HepG2 (cell line): ENCODE data around the gene TMEM186. TPM values are rescaled to one million over a fixed set of nuclear protein-coding genes. Genes with fewer than 3 reads are reported as not detected.

Experiments used
- ATAC-seq: fragments of 200-7000 bp; cut with Tn5 transposase; 3 replicates; pipeline ENCODE4 v1.9.1; 2020; ENCODE audit warnings: mild to moderate bottlenecking, moderate library complexity
- BruUV-seq: library from RNA; stranded (reverse); fragments of 400-500 nt; replicated peaks from 2 replicates; lab custom pipeline; 2021; lab: Mats Ljungman, UMichigan
- CTCF ChIA-PET: fragments of 300-600 bp; formaldehyde crosslinking; extraction: SDS; loops from one replicate; lab custom pipeline; 2021; ENCODE audit warnings: low total read pairs, inconsistent platforms, low intra/inter-chr PET ratio; lab: Yijun Ruan, JAX
- POLR2A ChIA-PET: fragments of 350-600 bp; sonication (Branson Sonifier 250); formaldehyde crosslinking; loops from one replicate; lab custom pipeline; 2020; ENCODE audit warnings: antibody characterized with exemption, inconsistent platforms; lab: Yijun Ruan, JAX
- DNase-seq: peaks from one replicate; pipeline ENCODE4 v3.0.0-alpha.2; 2015; ENCODE audit warnings: low spot score
- FAIRE-seq: peaks from 3 replicates; lab custom pipeline; 2011; peaks lifted over from hg19 to GRCh38; lab: Jason Lieb, UNC
- H2AFZ ChIP-seq: one replicate; pipeline ENCODE4 v1.6.1; 2011; ENCODE audit warnings: low read length, inconsistent platforms
- H3K27ac ChIP-seq: fragments of 300-600 bp; 3 replicates; pipeline ENCODE4 v1.8.0; 2011; ENCODE audit warnings: mixed run types, mild to moderate bottlenecking, mixed read lengths, low read length, inconsistent platforms; ENCODE audit not compliant: insufficient read depth; ENCODE audit errors: extremely low read length
- H3K27me3 ChIP-seq, 2 experiments: fragments of 200-600 bp in 1 of 2; 2 replicates in 1 of 2; 3 replicates in 1 of 2; pipeline versions ENCODE4 v1.6.0 to v1.8.0; 2011; ENCODE audit warnings: low read length in 2 of 2, mild to moderate bottlenecking in 2 of 2, moderate library complexity in 2 of 2, inconsistent platforms in 1 of 2; ENCODE audit not compliant: insufficient read depth in 2 of 2, control insufficient read depth in 1 of 2
- H3K36me3 ChIP-seq, 2 experiments: fragments of 200-600 bp in 1 of 2; replicated peaks in 1 of 2; 2 replicates in 1 of 2; 3 replicates in 1 of 2; pipeline versions ENCODE4 v1.5.1 to v1.8.0; 2011; ENCODE audit warnings: low read length in 2 of 2, inconsistent platforms in 1 of 2; ENCODE audit not compliant: insufficient read depth in 2 of 2, control insufficient read depth in 1 of 2
- H3K4me1 ChIP-seq: 2 replicates; pipeline ENCODE4 v1.5.1; 2012; ENCODE audit warnings: low read length, inconsistent platforms; ENCODE audit not compliant: insufficient read depth
- H3K4me2 ChIP-seq: 2 replicates; pipeline ENCODE4 v1.6.0; 2011; ENCODE audit warnings: low read depth, low read length, inconsistent platforms
- H3K4me3 ChIP-seq, 3 experiments: fragments of 200-600 bp in 1 of 3; sonication (generic), shearing (Covaris generic) in 1 of 3; replicated peaks in 1 of 3; 2 replicates each; pipeline ENCODE4 v1.5.1; 2011 to 2016; ENCODE audit warnings: low read length in 3 of 3, inconsistent platforms in 2 of 3, low read depth in 2 of 3, mild to moderate bottlenecking in 2 of 3, control low read depth in 1 of 3, mixed read lengths in 1 of 3; ENCODE audit not compliant: insufficient read depth in 1 of 3
- H3K79me2 ChIP-seq: one replicate; pipeline ENCODE4 v1.6.1; 2011; ENCODE audit warnings: low read length, inconsistent platforms; ENCODE audit not compliant: insufficient read depth
- H3K9ac ChIP-seq: 2 replicates; pipeline ENCODE4 v1.6.0; 2011; ENCODE audit warnings: mild to moderate bottlenecking, low read depth, low read length, inconsistent platforms; ENCODE audit not compliant: insufficient read depth
- H3K9me3 ChIP-seq: 2 replicates; pipeline ENCODE4 v1.5.1; 2012; ENCODE audit warnings: mild to moderate bottlenecking, low read length
- H4K20me1 ChIP-seq: 2 replicates; pipeline ENCODE4 v1.6.0; 2011; ENCODE audit warnings: inconsistent platforms, mild to moderate bottlenecking, low read length, moderate library complexity; ENCODE audit not compliant: insufficient read depth
- FOXK2 ChIP-seq: fragments of 450-650 bp; IDR thresholded peaks from 2 replicates; pipeline ENCODE4 v1.6.1; 2016
- GFI1 ChIP-seq: sonication (generic); formaldehyde crosslinking; IDR thresholded peaks from 2 replicates; pipeline ENCODE4 v1.5.0; 2020; ENCODE audit warnings: missing genetic modification reagents, mild to moderate bottlenecking, borderline replicate concordance
- GLI4 ChIP-seq: sonication (generic); formaldehyde crosslinking; IDR thresholded peaks from 2 replicates; pipeline ENCODE4 v1.5.1; 2020; ENCODE audit warnings: missing genetic modification reagents, mild to moderate bottlenecking, moderate library complexity, borderline replicate concordance
- HCFC1 ChIP-seq: fragments of 150-350 bp; IDR thresholded peaks from 2 replicates; pipeline ENCODE4 v1.6.1; 2014; ENCODE audit warnings: low read depth, low read length
- HOXA5 ChIP-seq: sonication (generic); formaldehyde crosslinking; IDR thresholded peaks from 2 replicates; pipeline ENCODE4 v1.4.0; 2020; ENCODE audit warnings: missing genetic modification reagents
- KLF13 ChIP-seq: sonication (generic); formaldehyde crosslinking; IDR thresholded peaks from 2 replicates; pipeline ENCODE4 v1.4.0; 2020; ENCODE audit warnings: mild to moderate bottlenecking, missing genetic modification reagents
- RXRA ChIP-seq: sonication (generic); formaldehyde crosslinking; IDR thresholded peaks from 2 replicates; pipeline ENCODE4 v1.5.1; 2020; ENCODE audit warnings: missing genetic modification reagents
- SMARCE1 ChIP-seq: fragments of 450-650 bp; IDR thresholded peaks from 2 replicates; pipeline ENCODE4 v1.6.1; 2017; ENCODE audit warnings: borderline replicate concordance
- SNAI1 ChIP-seq: sonication (generic); formaldehyde crosslinking; IDR thresholded peaks from 2 replicates; pipeline ENCODE4 v1.5.0; 2020; ENCODE audit warnings: mild to moderate bottlenecking, missing genetic modification reagents, borderline replicate concordance
- SP4 ChIP-seq: sonication (generic); formaldehyde crosslinking; IDR thresholded peaks from 2 replicates; pipeline ENCODE4 v1.8.1; 2023; ENCODE audit warnings: mild to moderate bottlenecking, missing genetic modification reagents
- WGBS: methylation state at CpG from one replicate; pipeline ENCODE4 v1.1.6; 2017; ENCODE audit warnings: low lambda C conversion rate; 5-methylcytosine and 5-hydroxymethylcytosine counted together
- in situ Hi-C: cut with HindIII; loops from 2 replicates; pipeline ENCODE4 v1.10.0; 2017; ENCODE audit warnings: low pct_unique_long_range_greater_than_20kb; ENCODE audit not compliant: extremely low pct_ligation_motif_present
- intact Hi-C: fragments of 100-400 bp; cut with micrococcal nuclease; formaldehyde crosslinking; loops from one replicate; pipeline ENCODE4 v1.10.0; 2022; ENCODE audit not compliant: unreplicated experiment
- polyA plus RNA-seq, 8 experiments: library from polyadenylated mRNA; depleted of rRNA in 3 of 8; stranded (reverse) in 7 of 8; unstranded in 1 of 8; fragments of >200 nt; fragmentation: Illumina TruSeq in 4 of 8; extraction: Trizol in 4 of 8; gene quantifications; 2 replicates each; pipeline versions ENCODE4 v1.2.1 to v1.2.3, GENCODE V29; 2011 to 2016; ENCODE audit warnings: low read depth in 4 of 8, missing spikeins in 1 of 8, mixed read lengths in 1 of 8; ENCODE audit not compliant: insufficient read depth in 1 of 8
- total RNA-seq, 5 experiments: library from RNA; depleted of rRNA; stranded (reverse); fragments of >200 nt; fragmentation: Illumina TruSeq; extraction: Trizol; gene quantifications; 2 replicates each; pipeline ENCODE4 v1.2.3, GENCODE V29; 2016; ENCODE audit warnings: low read depth in 1 of 5
- TF ChIP-seq, protein P1 (sequence below): sonication (generic); formaldehyde crosslinking; IDR thresholded peaks from 2 replicates; pipeline ENCODE4 v1.5.0; 2020; ENCODE audit warnings: mild to moderate bottlenecking, missing genetic modification reagents, moderate library complexity
- TF ChIP-seq, protein P2 (sequence below): sonication (generic); formaldehyde crosslinking; IDR thresholded peaks from 2 replicates; pipeline ENCODE4 v1.4.0; 2020; ENCODE audit warnings: mild to moderate bottlenecking, missing genetic modification reagents
- TF ChIP-seq, protein P3 (sequence below): sonication (generic); formaldehyde crosslinking; IDR thresholded peaks from 2 replicates; pipeline ENCODE4 v1.4.0; 2020; ENCODE audit warnings: mild to moderate bottlenecking, missing genetic modification reagents
- TF ChIP-seq, protein P4 (sequence below): sonication (generic); formaldehyde crosslinking; IDR thresholded peaks from 2 replicates; pipeline ENCODE4 v1.8.1; 2023; ENCODE audit warnings: mild to moderate bottlenecking, moderate library complexity, missing genetic modification reagents

TMEM186 gene
- total and polyA plus RNA-seq, 2 of the 13 experiments (the other 11 are each of a cell fraction or from before 2014, with no cell fraction given): 16.2 to 19.3 TPM

DNA sequence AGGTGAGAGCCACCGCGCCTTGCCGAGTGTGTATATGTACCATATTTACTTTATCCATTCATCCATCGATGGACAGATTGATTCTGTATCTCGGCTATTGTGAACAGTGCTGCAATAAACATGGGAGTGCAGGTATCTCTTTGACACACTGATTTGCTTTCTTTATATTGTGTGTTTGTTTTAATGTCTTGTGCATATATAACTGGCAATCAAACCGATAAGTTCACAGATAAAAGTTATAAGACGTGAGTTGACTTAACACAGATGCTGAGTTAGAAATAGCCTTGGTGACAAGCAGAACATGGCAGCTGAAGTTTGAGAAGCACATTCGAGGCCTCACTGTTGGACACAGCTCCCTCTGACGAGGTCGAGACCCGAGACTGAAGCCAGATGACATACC, 23.2 kb downstream of the TMEM186 start (continued):
- no peak for TF ChIP-seq RXRA (CRISPR knock-in tag)
- no peak for TF ChIP-seq SNAI1 (CRISPR knock-in tag)
- TF ChIP-seq GLI4 (CRISPR knock-in tag): no peak

DNA sequence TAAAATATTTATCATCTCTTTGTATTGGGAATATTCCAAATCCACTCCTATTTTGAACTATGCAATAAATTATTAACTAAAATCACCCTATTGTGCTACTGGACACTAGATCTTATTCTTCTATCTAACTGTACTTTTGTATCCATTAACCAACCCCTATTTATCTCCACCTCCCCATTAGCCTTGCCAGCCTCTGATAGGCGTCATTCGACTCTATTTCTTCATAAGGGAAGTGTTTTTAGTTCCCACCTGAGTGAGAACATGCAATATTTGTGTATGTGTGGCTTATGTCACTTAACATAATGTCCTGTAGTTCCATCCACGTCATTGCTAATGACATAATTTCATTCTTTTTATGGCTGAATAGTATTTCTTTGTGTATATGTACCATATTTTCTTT, 23.9 kb downstream of the TMEM186 start:
- BruUV-seq: no TSS peak
- DNase-seq: no peak
- WGBS: 97% methylated on average over 3 of the region's 3 CpGs
- in situ Hi-C loops (no loop called here), intact Hi-C loops (no loop called here)
- Histone ChIP-seq H2AFZ (no peak overlapping the region), H3K27ac (no peak overlapping the region), H3K4me2 (no peak overlapping the region), H3K36me3 (peaks cover 52 to 73% of the 10 kb centered on the region in 2 experiments), H3K4me3 (no peak overlapping the region), H3K4me1 (no peaks in the 10 kb centered on the region), H3K9ac (no peak overlapping the region), H4K20me1 (no peaks in the 10 kb centered on the region), H3K79me2 (no peaks in the 10 kb centered on the region), H3K9me3 (no peaks in the 10 kb centered on the region), H3K27me3 (no peaks in the 10 kb centered on the region)
- TF ChIP-seq FOXK2 (no peak), HCFC1 (no peak), GFI1 (CRISPR knock-in tag) (no peak), HOXA5 (CRISPR knock-in tag) (no peak), SP4 (CRISPR knock-in tag) (no peak), KLF13 (CRISPR knock-in tag) (no peak), SMARCE1 (no peak)
- TF ChIP-seq, protein P1, sequence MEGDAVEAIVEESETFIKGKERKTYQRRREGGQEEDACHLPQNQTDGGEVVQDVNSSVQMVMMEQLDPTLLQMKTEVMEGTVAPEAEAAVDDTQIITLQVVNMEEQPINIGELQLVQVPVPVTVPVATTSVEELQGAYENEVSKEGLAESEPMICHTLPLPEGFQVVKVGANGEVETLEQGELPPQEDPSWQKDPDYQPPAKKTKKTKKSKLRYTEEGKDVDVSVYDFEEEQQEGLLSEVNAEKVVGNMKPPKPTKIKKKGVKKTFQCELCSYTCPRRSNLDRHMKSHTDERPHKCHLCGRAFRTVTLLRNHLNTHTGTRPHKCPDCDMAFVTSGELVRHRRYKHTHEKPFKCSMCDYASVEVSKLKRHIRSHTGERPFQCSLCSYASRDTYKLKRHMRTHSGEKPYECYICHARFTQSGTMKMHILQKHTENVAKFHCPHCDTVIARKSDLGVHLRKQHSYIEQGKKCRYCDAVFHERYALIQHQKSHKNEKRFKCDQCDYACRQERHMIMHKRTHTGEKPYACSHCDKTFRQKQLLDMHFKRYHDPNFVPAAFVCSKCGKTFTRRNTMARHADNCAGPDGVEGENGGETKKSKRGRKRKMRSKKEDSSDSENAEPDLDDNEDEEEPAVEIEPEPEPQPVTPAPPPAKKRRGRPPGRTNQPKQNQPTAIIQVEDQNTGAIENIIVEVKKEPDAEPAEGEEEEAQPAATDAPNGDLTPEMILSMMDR (CRISPR knock-in tag): no peak
- TF ChIP-seq, protein P2, sequence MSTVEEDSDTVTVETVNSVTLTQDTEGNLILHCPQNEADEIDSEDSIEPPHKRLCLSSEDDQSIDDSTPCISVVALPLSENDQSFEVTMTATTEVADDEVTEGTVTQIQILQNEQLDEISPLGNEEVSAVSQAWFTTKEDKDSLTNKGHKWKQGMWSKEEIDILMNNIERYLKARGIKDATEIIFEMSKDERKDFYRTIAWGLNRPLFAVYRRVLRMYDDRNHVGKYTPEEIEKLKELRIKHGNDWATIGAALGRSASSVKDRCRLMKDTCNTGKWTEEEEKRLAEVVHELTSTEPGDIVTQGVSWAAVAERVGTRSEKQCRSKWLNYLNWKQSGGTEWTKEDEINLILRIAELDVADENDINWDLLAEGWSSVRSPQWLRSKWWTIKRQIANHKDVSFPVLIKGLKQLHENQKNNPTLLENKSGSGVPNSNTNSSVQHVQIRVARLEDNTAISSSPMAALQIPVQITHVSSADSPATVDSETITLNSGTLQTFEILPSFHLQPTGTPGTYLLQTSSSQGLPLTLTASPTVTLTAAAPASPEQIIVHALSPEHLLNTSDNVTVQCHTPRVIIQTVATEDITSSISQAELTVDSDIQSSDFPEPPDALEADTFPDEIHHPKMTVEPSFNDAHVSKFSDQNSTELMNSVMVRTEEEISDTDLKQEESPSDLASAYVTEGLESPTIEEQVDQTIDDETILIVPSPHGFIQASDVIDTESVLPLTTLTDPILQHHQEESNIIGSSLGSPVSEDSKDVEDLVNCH (CRISPR knock-in tag): no peak
- TF ChIP-seq, protein P3, sequence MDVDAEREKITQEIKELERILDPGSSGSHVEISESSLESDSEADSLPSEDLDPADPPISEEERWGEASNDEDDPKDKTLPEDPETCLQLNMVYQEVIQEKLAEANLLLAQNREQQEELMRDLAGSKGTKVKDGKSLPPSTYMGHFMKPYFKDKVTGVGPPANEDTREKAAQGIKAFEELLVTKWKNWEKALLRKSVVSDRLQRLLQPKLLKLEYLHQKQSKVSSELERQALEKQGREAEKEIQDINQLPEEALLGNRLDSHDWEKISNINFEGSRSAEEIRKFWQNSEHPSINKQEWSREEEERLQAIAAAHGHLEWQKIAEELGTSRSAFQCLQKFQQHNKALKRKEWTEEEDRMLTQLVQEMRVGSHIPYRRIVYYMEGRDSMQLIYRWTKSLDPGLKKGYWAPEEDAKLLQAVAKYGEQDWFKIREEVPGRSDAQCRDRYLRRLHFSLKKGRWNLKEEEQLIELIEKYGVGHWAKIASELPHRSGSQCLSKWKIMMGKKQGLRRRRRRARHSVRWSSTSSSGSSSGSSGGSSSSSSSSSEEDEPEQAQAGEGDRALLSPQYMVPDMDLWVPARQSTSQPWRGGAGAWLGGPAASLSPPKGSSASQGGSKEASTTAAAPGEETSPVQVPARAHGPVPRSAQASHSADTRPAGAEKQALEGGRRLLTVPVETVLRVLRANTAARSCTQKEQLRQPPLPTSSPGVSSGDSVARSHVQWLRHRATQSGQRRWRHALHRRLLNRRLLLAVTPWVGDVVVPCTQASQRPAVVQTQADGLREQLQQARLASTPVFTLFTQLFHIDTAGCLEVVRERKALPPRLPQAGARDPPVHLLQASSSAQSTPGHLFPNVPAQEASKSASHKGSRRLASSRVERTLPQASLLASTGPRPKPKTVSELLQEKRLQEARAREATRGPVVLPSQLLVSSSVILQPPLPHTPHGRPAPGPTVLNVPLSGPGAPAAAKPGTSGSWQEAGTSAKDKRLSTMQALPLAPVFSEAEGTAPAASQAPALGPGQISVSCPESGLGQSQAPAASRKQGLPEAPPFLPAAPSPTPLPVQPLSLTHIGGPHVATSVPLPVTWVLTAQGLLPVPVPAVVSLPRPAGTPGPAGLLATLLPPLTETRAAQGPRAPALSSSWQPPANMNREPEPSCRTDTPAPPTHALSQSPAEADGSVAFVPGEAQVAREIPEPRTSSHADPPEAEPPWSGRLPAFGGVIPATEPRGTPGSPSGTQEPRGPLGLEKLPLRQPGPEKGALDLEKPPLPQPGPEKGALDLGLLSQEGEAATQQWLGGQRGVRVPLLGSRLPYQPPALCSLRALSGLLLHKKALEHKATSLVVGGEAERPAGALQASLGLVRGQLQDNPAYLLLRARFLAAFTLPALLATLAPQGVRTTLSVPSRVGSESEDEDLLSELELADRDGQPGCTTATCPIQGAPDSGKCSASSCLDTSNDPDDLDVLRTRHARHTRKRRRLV (CRISPR knock-in tag): no peak
- TF ChIP-seq, protein P4, sequence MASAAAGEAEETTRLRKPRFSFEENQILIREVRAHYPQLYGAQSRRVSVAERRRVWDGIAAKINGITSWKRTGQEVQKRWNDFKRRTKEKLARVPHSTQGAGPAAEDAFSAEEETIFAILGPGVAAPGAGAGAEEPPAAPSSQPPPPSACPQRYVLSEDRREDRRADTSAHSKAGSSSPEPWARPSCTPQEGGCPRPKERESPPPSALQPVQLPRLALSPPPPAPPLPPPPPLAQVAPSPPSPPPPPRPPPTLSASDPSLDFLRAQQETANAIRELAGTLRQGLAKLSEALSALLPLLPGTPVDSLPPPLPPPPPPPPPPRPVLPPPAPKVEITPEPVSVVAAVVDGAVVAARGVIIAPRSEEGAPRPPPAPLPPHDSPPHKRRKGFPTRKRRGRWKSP (CRISPR knock-in tag): no peak
- ChIA-PET CTCF (no interaction called here), POLR2A (no interaction called here)
- FAIRE-seq: no peak
- ATAC-seq: no peak
